Erythroblast (primary cell): ENCODE data around the gene CHN2.
"Not testable (repeated sequence)": the region's sequence is repeated elsewhere in the genome, so short reads cannot be mapped to it uniquely, and the experiment has no call there.

Experiments used
- GATA1 ChIP-seq: IDR thresholded peaks from 2 replicates; pipeline ENCODE4 v1.6.1; 2011; ENCODE audit warnings: low read depth, mild to moderate bottlenecking, control low read depth, low read length, moderate library complexity
- POLR2A ChIP-seq: IDR thresholded peaks from 2 replicates; pipeline ENCODE4 v1.6.1; 2011; ENCODE audit warnings: mild to moderate bottlenecking, low read length

DNA sequence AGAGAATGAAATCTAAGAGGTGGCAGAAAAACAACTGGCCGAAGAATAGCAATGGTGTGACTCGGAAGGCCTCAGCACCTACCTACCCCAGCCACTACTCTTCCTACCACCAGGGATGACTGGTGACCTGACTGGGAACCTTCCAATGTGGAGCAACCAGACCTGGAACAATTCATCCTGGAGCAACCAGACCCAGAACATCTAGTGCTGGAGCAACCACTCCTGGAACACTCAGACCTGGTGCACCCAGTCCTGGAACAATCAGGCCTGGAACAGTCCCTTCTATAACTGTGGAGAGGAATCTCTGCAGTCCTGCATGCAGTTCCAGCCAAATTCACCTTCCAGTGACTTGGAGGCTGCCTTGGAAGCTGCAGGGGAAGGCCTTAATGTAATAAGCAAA, 18.2 kb downstream of the CHN2 start:
- TF ChIP-seq POLR2A, GATA1: not testable (repeated sequence)
